ENCODE measurements around the gene OSGEP.

The OSGEP gene

GRCh38 chr14:20400589-20400964 is 54.0 kb downstream of the OSGEP start:
- no peak for FAIRE-seq
- no peak for DNase-seq (ENCODE audit: insufficient read length, low spot score)

- DNase-seq (ENCODE audit: insufficient read length, low spot score) (no peak), FAIRE-seq (no peak)
These were observed 57.1 kb downstream of the OSGEP start for GRCh38 chr14:20397511-20397910.

Data from HTR-8/SVneo (cell line).